H9 (cell line): ENCODE data around the gene MGAT5B. TPM values are rescaled to one million over a fixed set of nuclear protein-coding genes. Genes with fewer than 3 reads are reported as not detected.

Source experiments
- DNase-seq: peaks from one replicate; pipeline ENCODE4 v3.0.0-alpha.2; 2017
- H2AFZ ChIP-seq: one replicate; pipeline ENCODE4 v1.6.1; 2013; ENCODE audit warnings: mild to moderate bottlenecking, low read length, control low read depth, moderate library complexity
- H2AK5ac ChIP-seq: 2 replicates; pipeline ENCODE4 v1.6.1; 2013; ENCODE audit warnings: low read length, control low read depth, mixed read lengths; ENCODE audit not compliant: insufficient read length
- H2BK120ac ChIP-seq: one replicate; pipeline ENCODE4 v1.6.1; 2013; ENCODE audit warnings: low read depth, mild to moderate bottlenecking, low read length, control low read depth, inconsistent platforms; ENCODE audit not compliant: poor library complexity, severe bottlenecking
- H2BK12ac ChIP-seq: 2 replicates; pipeline ENCODE4 v1.6.1; 2013; ENCODE audit warnings: low read length, control low read depth, mixed read lengths, low read depth; ENCODE audit not compliant: insufficient read length
- H2BK15ac ChIP-seq: 2 replicates; pipeline ENCODE4 v1.6.1; 2013; ENCODE audit warnings: low read depth, low read length, control low read depth
- H2BK20ac ChIP-seq: one replicate; pipeline ENCODE4 v1.6.1; 2013; ENCODE audit warnings: low read depth, mild to moderate bottlenecking, low read length, control low read depth, inconsistent platforms; ENCODE audit not compliant: poor library complexity, severe bottlenecking
- H2BK5ac ChIP-seq: 2 replicates; pipeline ENCODE4 v1.6.1; 2013; ENCODE audit warnings: low read length, control low read depth, mixed read lengths; ENCODE audit not compliant: insufficient read length
- H3K14ac ChIP-seq: 2 replicates; pipeline ENCODE4 v1.6.1; 2013; ENCODE audit warnings: low read length, control low read depth; ENCODE audit not compliant: insufficient read depth
- H3K18ac ChIP-seq: 2 replicates; pipeline ENCODE4 v1.6.1; 2013; ENCODE audit warnings: low read depth, mild to moderate bottlenecking, mixed read lengths, low read length, control low read depth; ENCODE audit not compliant: insufficient read length
- H3K23ac ChIP-seq: 2 replicates; pipeline ENCODE4 v1.6.1; 2013; ENCODE audit warnings: low read length, control low read depth, mixed read lengths, low read depth; ENCODE audit not compliant: insufficient read length
- H3K23me2 ChIP-seq: 2 replicates; pipeline ENCODE4 v1.6.1; 2013; ENCODE audit warnings: low read depth, mild to moderate bottlenecking, mixed read lengths, low read length, control low read depth; ENCODE audit not compliant: insufficient read length, poor library complexity, severe bottlenecking
- H3K27ac ChIP-seq: 2 replicates; pipeline ENCODE4 v1.5.1; 2013; ENCODE audit warnings: low read length, control low read depth, mixed read lengths, low read depth; ENCODE audit not compliant: insufficient read length
- H3K27me3 ChIP-seq: 2 replicates; pipeline ENCODE4 v1.6.1; 2013; ENCODE audit warnings: low read length, control low read depth, inconsistent platforms; ENCODE audit not compliant: insufficient read depth
- H3K4ac ChIP-seq: 2 replicates; pipeline ENCODE4 v1.6.1; 2013; ENCODE audit warnings: low read depth, mild to moderate bottlenecking, control low read depth, inconsistent platforms, low read length, moderate library complexity
- H3K4me1 ChIP-seq: 2 replicates; pipeline ENCODE4 v1.6.1; 2013; ENCODE audit warnings: low read length, control low read depth, inconsistent platforms; ENCODE audit not compliant: insufficient read depth
- H3K4me2 ChIP-seq: 2 replicates; pipeline ENCODE4 v1.6.1; 2013; ENCODE audit warnings: low read length, control low read depth, mixed read lengths; ENCODE audit not compliant: insufficient read length, insufficient read depth
- H3K56ac ChIP-seq: 2 replicates; pipeline ENCODE4 v1.6.1; 2013; ENCODE audit warnings: low read depth, mild to moderate bottlenecking, mixed read lengths, low read length, control low read depth; ENCODE audit not compliant: insufficient read length
- H3K79me1 ChIP-seq: 2 replicates; pipeline ENCODE4 v1.6.1; 2013; ENCODE audit warnings: low read depth, mild to moderate bottlenecking, moderate library complexity, low read length, control low read depth, inconsistent platforms; ENCODE audit not compliant: insufficient read depth, poor library complexity, severe bottlenecking
- H3K79me2 ChIP-seq: 2 replicates; pipeline ENCODE4 v1.6.1; 2013; ENCODE audit warnings: low read length, control low read depth, inconsistent platforms; ENCODE audit not compliant: insufficient read depth
- H3K9ac ChIP-seq: 2 replicates; pipeline ENCODE4 v1.6.1; 2013; ENCODE audit warnings: low read length, control low read depth, mixed read lengths; ENCODE audit not compliant: insufficient read length; ENCODE audit errors: extremely low read depth
- H3K9me3 ChIP-seq: one replicate; pipeline ENCODE4 v1.6.1; 2013; ENCODE audit warnings: low read depth, low read length, inconsistent platforms; ENCODE audit not compliant: control insufficient read depth
- H3T11ph ChIP-seq: one replicate; pipeline ENCODE4 v1.6.1; 2013; ENCODE audit warnings: mild to moderate bottlenecking, low read length, control low read depth, inconsistent platforms
- H4K20me1 ChIP-seq: one replicate; pipeline ENCODE4 v1.6.1; 2013; ENCODE audit not compliant: control insufficient read depth, insufficient read length, insufficient read depth
- H4K5ac ChIP-seq: 2 replicates; pipeline ENCODE4 v1.6.1; 2013; ENCODE audit warnings: low read depth, mild to moderate bottlenecking, mixed read lengths, low read length, control low read depth; ENCODE audit not compliant: insufficient read length
- H4K8ac ChIP-seq: replicated peaks from 2 replicates; pipeline ENCODE4 v1.6.1; 2013; ENCODE audit warnings: low read length, control low read depth, mixed read lengths, low read depth; ENCODE audit not compliant: insufficient read length
- H4K91ac ChIP-seq: 2 replicates; pipeline ENCODE4 v1.6.1; 2013; ENCODE audit warnings: low read depth, mild to moderate bottlenecking, moderate library complexity, mixed read lengths, low read length, control low read depth; ENCODE audit not compliant: insufficient read length
- H3K27ac Mint-ChIP-seq, 3 experiments: 2 replicates in 2 of 3; 3 replicates in 1 of 3; pipeline ENCODE4 v1.8.0; 2020 to 2021; ENCODE audit warnings: mixed read lengths in 3 of 3, mild to moderate bottlenecking in 1 of 3, moderate library complexity in 1 of 3
- H3K27me3 Mint-ChIP-seq: 2 replicates; pipeline ENCODE4 v1.8.0; 2021; ENCODE audit warnings: low read depth, mild to moderate bottlenecking, moderate library complexity, mixed read lengths
- H3K36me3 Mint-ChIP-seq, 3 experiments: 2 replicates in 2 of 3; 3 replicates in 1 of 3; pipeline ENCODE4 v1.8.0; 2020 to 2021; ENCODE audit warnings: low read depth in 3 of 3, mixed read lengths in 3 of 3; ENCODE audit not compliant: insufficient read depth in 1 of 3
- H3K4me1 Mint-ChIP-seq, 2 experiments: 2 replicates each; pipeline ENCODE4 v1.8.0; 2020; ENCODE audit warnings: mixed read lengths in 2 of 2
- H3K4me3 Mint-ChIP-seq, 2 experiments: 2 replicates in 1 of 2; 3 replicates in 1 of 2; pipeline ENCODE4 v1.8.0; 2020 to 2021; ENCODE audit warnings: mild to moderate bottlenecking in 2 of 2, mixed read lengths in 2 of 2, moderate library complexity in 1 of 2
- H3K9me3 Mint-ChIP-seq, 2 experiments: 2 replicates in 1 of 2; 3 replicates in 1 of 2; pipeline ENCODE4 v1.8.0; 2020; ENCODE audit warnings: mild to moderate bottlenecking in 2 of 2, mixed read lengths in 2 of 2, moderate library complexity in 1 of 2
- WGBS: extraction: QIAGEN DNeasy Blood & Tissue Kit; methylation state at CpG from one replicate; pipeline ENCODE4 v1.1.7; 2013; ENCODE audit warnings: missing lambda C conversion rate, low lambda C conversion rate, mixed read lengths; ENCODE audit not compliant: insufficient read length; ENCODE audit errors: extremely low coverage; 5-methylcytosine and 5-hydroxymethylcytosine counted together
- total RNA-seq: library from RNA; stranded (reverse); gene quantifications from 2 replicates; pipeline ENCODE4 v1.2.1, GENCODE V29; 2021
- TF ChIP-seq, protein P1 (sequence below): fragments of 200-600 bp; sonication (generic); conservative IDR thresholded peaks from 3 replicates; pipeline ENCODE4 v1.8.0; 2021; ENCODE audit warnings: antibody characterized with exemption, mild to moderate bottlenecking

MGAT5B gene
- total RNA-seq, 1 experiment from 2014 or later = 4.9 TPM

DNA sequence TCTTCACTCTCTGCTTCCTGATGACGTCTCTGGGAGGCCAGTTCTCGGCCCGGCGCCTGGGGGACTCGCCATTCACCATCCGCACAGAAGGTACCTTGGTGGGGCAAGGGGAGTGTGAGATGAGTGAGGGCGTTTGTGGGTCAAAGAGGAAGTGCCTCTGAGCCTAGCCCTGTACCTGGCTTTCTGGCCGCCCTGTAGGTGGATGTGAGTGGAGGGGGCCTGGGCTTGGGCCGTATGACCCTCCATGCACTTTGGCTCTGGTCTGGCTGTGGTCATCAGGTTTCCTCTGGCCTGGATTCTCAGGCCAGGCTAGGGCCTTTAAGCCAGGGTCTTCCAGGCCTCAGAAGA is 4.6 kb downstream of the MGAT5B start:
- Histone ChIP-seq H2BK15ac (no peak overlapping the region), H3K23me2 (peaks cover 17% of the 10 kb centered on the region), H2AFZ (no peak overlapping the region), H3K4ac (no peak overlapping the region), H2BK20ac (no peak overlapping the region), H2BK5ac (no peak overlapping the region), H3T11ph (no peak overlapping the region), H3K27me3 (peaks cover 4% of the 10 kb centered on the region; the same call in 1 of the 2 replicates), H3K23ac (no peak overlapping the region), H3K9me3 (no peaks in the 10 kb centered on the region), H3K56ac (no peak overlapping the region), H4K20me1 (peaks cover 5% of the 10 kb centered on the region), H3K9ac (no peak overlapping the region), H3K4me2 (no peak overlapping the region), H3K79me1 (no peaks in the 10 kb centered on the region), H2AK5ac (no peak overlapping the region), H2BK120ac (no peak overlapping the region), H3K18ac (no peak overlapping the region), H3K79me2 (no peaks in the 10 kb centered on the region), H3K4me1 (no peaks in the 10 kb centered on the region), H4K8ac (no peak overlapping the region), H3K27ac (no peak overlapping the region), H4K91ac (no peak overlapping the region), H2BK12ac (no peak overlapping the region), H4K5ac (no peak overlapping the region), H3K14ac (no peak overlapping the region)
- DNase-seq = no peak
- Mint-ChIP-seq H3K36me3 (peaks cover 5 to 14% (median 11%) of the 10 kb centered on the region in 3 experiments), H3K27me3 (peaks cover 24% of the 10 kb centered on the region), H3K9me3 (peaks cover 3 to 4% of the 10 kb centered on the region in 2 experiments; a peak in 4 of 5 replicates), H3K27ac (no peak overlapping the region), H3K4me3 (no peak overlapping the region), H3K4me1 (peaks cover 3 to 6% of the 10 kb centered on the region in 2 experiments)
- WGBS = no CpG with 5 or more reads among the region's 9 CpGs
- TF ChIP-seq, protein P1, sequence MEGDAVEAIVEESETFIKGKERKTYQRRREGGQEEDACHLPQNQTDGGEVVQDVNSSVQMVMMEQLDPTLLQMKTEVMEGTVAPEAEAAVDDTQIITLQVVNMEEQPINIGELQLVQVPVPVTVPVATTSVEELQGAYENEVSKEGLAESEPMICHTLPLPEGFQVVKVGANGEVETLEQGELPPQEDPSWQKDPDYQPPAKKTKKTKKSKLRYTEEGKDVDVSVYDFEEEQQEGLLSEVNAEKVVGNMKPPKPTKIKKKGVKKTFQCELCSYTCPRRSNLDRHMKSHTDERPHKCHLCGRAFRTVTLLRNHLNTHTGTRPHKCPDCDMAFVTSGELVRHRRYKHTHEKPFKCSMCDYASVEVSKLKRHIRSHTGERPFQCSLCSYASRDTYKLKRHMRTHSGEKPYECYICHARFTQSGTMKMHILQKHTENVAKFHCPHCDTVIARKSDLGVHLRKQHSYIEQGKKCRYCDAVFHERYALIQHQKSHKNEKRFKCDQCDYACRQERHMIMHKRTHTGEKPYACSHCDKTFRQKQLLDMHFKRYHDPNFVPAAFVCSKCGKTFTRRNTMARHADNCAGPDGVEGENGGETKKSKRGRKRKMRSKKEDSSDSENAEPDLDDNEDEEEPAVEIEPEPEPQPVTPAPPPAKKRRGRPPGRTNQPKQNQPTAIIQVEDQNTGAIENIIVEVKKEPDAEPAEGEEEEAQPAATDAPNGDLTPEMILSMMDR = no peak
